ENCODE results near the gene HOXB4.
A peak's percentile ranks its signal among the peaks of the same experiment; 100 is the strongest.

HOXB4 gene

DNA sequence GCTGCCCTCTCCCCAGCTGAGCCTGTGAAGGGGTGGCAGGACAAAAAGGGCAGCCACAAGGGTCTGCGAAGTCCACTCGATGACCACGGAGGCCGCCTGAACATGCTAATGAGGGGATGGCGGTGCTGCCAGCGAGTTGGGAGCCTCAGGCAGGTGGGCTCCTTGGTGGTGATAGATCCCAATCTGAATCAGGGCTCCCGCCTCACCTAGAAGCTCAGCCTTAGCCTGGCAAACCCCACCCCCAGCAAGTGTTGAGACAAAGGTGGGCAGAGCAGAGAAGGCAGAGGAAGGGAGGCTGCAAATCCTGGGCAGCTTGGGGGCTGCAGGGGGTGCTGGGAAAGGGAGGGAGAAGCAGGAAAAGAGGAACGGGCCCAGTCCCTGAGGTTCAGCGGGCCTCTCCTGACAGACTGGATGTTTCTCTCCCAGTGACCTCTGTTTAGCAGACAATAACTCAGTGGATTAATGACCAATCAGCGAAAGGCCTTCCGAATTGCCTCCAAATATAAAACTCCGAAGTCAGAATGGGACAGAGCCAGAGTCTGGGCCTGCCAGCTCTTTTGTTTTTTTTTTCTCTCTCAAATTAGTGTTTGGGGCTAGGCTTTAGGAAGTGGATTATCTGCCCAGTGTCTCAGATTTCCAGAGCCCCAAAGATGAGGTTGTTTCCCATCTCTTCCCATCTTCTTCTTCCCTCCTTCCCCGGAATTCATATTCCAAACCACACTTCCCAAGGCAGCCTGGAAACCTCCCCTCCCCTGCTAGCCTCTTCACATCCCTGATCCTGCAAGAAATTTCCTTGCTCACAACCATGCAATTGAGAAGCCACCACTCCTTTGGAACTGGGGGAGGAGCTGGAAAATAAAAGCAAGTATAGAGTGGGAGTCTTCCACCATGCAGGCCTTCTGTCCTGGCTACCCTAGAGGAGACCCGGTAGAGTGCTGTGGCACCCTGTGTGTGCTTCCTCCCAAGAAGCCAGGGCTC lies 18.0 kb downstream of the HOXB4 start:
- Histone ChIP-seq H3K4me1 (ENCODE audit: control insufficient read depth, insufficient read depth, low read length) (peaks cover 86% of the 10 kb centered on the region), H3K4me3 (ENCODE audit: low read length in 2 of 2) (peak overlapping the region; percentile 13 to 75), H3K9ac (ENCODE audit: low read length in 2 of 2) (peak overlapping the region; percentile 27 to 36), H3K27me3 (ENCODE audit: control insufficient read depth in 1 of 2, insufficient read depth in 2 of 2, low read length in 2 of 2) (no peaks in the 10 kb centered on the region), H3K9me3 (ENCODE audit: control insufficient read depth in 2 of 2, low read length in 2 of 2) (no peaks in the 10 kb centered on the region), H3K27ac (ENCODE audit: low read length) (peak overlapping the region; percentile 96), H3K36me3 (ENCODE audit: control insufficient read depth in 2 of 2, insufficient read depth in 2 of 2, low read length in 2 of 2) (peaks cover 0 to 2% of the 10 kb centered on the region in 2 donors)

DNA sequence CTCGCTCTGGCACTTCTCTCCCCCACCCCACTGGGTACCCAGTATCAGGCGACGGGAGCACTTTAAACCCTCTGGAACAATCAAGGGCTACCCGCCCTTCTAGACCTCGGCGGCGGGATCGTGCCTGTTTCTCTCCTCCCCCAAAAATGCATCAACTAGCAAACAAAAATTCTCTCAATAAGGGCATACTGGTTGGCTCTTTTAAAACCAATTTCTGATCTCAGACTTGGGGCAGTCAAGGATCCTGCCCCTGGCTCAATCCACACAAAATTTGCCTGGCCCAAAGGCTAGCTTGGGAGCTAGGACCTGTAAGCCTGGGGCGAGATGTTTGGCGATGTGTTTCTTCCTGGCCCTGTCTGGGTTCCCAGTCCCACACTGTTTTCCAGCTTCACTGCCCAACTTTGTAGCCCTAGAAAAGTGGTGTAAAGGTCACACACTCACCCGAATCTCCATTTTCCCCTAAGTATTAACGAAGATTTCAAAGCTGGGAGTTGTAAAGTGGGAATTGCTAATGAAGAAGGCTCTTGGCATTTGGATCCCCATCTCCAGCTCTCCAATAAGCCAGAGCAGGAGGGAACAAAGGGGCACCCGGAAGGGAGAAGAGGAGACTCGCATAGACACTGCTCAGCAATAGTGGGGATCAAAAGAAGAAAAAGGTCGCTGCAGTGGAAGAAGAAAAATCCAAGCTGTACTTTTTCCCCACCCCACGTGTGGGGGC lies 18.9 kb downstream of the HOXB4 start:
- no peaks in the 10 kb centered on the region for H3K9me3 ChIP-seq (ENCODE audit: control insufficient read depth in 2 of 2, low read length in 2 of 2)
- H3K27ac ChIP-seq (ENCODE audit: low read length): peak overlapping the region; percentile 96
- no peaks in the 10 kb centered on the region for H3K27me3 ChIP-seq (ENCODE audit: control insufficient read depth in 1 of 2, insufficient read depth in 2 of 2, low read length in 2 of 2)
- H3K36me3 ChIP-seq (ENCODE audit: control insufficient read depth in 2 of 2, insufficient read depth in 2 of 2, low read length in 2 of 2): peaks cover 0 to 2% of the 10 kb centered on the region in 2 donors
- H3K9ac ChIP-seq (ENCODE audit: low read length in 2 of 2): peak overlapping the region; percentile 27 to 58
- H3K4me3 ChIP-seq (ENCODE audit: low read length in 2 of 2): peak overlapping the region in 1 of 2 donors; percentile 75
- peaks cover 87% of the 10 kb centered on the region for H3K4me1 ChIP-seq (ENCODE audit: control insufficient read depth, insufficient read depth, low read length)

- peak overlapping the region; percentile 35 to 75 for H3K4me3 ChIP-seq (ENCODE audit: low read length in 2 of 2)
- peaks cover 88% of the 10 kb centered on the region for H3K4me1 ChIP-seq (ENCODE audit: control insufficient read depth, insufficient read depth, low read length)
- no peaks in the 10 kb centered on the region for H3K27me3 ChIP-seq (ENCODE audit: control insufficient read depth in 1 of 2, insufficient read depth in 2 of 2, low read length in 2 of 2)
These were observed 19.4 kb downstream of the HOXB4 start for GRCh38 chr17:48558831-48559121.

DNA sequence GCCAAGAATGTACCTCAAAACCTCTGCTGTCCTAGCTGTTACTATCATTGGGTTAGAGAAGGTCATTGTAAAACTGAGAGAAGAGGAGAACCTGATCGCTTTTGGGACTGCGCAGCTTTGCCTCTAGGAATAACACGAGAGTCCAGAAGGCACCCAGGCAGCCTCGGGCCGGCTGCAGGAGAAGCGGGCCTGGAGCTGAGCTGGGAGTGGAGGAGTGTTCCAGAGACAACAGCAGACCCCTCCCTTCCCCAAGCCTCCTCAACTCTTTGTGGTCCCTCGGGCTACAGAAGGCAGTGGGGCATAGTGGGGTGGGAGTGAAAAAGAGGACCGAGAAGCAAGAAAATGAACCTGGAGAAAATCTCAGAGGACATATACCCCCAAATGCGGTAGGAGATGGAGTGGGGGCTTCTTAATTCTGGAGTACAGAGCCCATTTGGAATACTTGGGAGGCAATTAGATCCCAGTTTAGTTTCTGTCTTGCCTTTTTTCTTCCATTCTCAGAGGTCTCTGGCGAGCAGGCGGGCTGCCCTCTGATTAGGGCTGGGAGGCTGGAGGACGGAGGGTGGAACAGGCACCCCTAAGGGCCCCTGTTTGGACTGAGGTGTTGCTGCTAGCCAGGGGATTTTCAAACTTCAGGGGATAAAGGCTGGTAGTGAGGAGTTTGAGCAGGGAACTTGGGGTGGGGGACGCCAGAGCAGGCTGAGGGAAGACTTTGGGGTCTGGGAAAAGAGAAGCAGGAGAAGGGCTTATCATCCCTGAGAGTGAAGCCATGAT lies 19.9 kb downstream of the HOXB4 start:
- Histone ChIP-seq H3K4me3 (ENCODE audit: low read length in 2 of 2) (peak overlapping the region; percentile 35 to 75), H3K4me1 (ENCODE audit: control insufficient read depth, insufficient read depth, low read length) (peaks cover 84% of the 10 kb centered on the region), H3K36me3 (ENCODE audit: control insufficient read depth in 2 of 2, insufficient read depth in 2 of 2, low read length in 2 of 2) (peaks cover 0 to 2% of the 10 kb centered on the region in 2 donors), H3K9me3 (ENCODE audit: control insufficient read depth in 2 of 2, low read length in 2 of 2) (no peaks in the 10 kb centered on the region), H3K27me3 (ENCODE audit: control insufficient read depth in 1 of 2, insufficient read depth in 2 of 2, low read length in 2 of 2) (no peaks in the 10 kb centered on the region), H3K9ac (ENCODE audit: low read length in 2 of 2) (peak overlapping the region; percentile 33 to 58), H3K27ac (ENCODE audit: low read length) (peak overlapping the region; percentile 96)

More at GRCh38 chr17:48558831-48559121, 19.4 kb downstream of the HOXB4 start:
- Histone ChIP-seq H3K9me3 (ENCODE audit: control insufficient read depth in 2 of 2, low read length in 2 of 2) (no peaks in the 10 kb centered on the region), H3K9ac (ENCODE audit: low read length in 2 of 2) (peak overlapping the region; percentile 33 to 58), H3K36me3 (ENCODE audit: control insufficient read depth in 2 of 2, insufficient read depth in 2 of 2, low read length in 2 of 2) (peaks cover 0 to 2% of the 10 kb centered on the region in 2 donors), H3K27ac (ENCODE audit: low read length) (peak overlapping the region; percentile 96)

GRCh38 chr17:48556576-48557401 lies 21.4 kb downstream of the HOXB4 start:
- Histone ChIP-seq H3K9me3 (ENCODE audit: control insufficient read depth in 2 of 2, low read length in 2 of 2) (no peaks in the 10 kb centered on the region), H3K4me3 (ENCODE audit: low read length in 2 of 2) (peak overlapping the region; percentile 40 to 75), H3K9ac (ENCODE audit: low read length in 2 of 2) (peak overlapping the region; percentile 42 to 66), H3K27me3 (ENCODE audit: control insufficient read depth in 1 of 2, insufficient read depth in 2 of 2, low read length in 2 of 2) (no peaks in the 10 kb centered on the region), H3K36me3 (ENCODE audit: control insufficient read depth in 2 of 2, insufficient read depth in 2 of 2, low read length in 2 of 2) (peaks cover 0 to 2% of the 10 kb centered on the region in 2 donors), H3K4me1 (ENCODE audit: control insufficient read depth, insufficient read depth, low read length) (peaks cover 81% of the 10 kb centered on the region), H3K27ac (ENCODE audit: low read length) (peak overlapping the region; percentile 96)

- H3K4me1 ChIP-seq (ENCODE audit: control insufficient read depth, insufficient read depth, low read length): peaks cover 79% of the 10 kb centered on the region
- H3K9ac ChIP-seq (ENCODE audit: low read length in 2 of 2): peak overlapping the region; percentile 43 to 66
- no peaks in the 10 kb centered on the region for H3K27me3 ChIP-seq (ENCODE audit: control insufficient read depth in 1 of 2, insufficient read depth in 2 of 2, low read length in 2 of 2)
- H3K9me3 ChIP-seq (ENCODE audit: control insufficient read depth in 2 of 2, low read length in 2 of 2): no peaks in the 10 kb centered on the region
- no peaks in the 10 kb centered on the region for H3K36me3 ChIP-seq (ENCODE audit: control insufficient read depth in 2 of 2, insufficient read depth in 2 of 2, low read length in 2 of 2)
- peak overlapping the region; percentile 96 for H3K27ac ChIP-seq (ENCODE audit: low read length)
- H3K4me3 ChIP-seq (ENCODE audit: low read length in 2 of 2): peak overlapping the region; percentile 21 to 75
These were observed 21.9 kb downstream of the HOXB4 start for GRCh38 chr17:48556229-48556575.

GRCh38 chr17:48555258-48556228 lies 22.6 kb downstream of the HOXB4 start:
- H3K9ac ChIP-seq (ENCODE audit: low read length in 2 of 2): peak overlapping the region; percentile 84 to 87
- peak overlapping the region; percentile 96 for H3K27ac ChIP-seq (ENCODE audit: low read length)
- H3K36me3 ChIP-seq (ENCODE audit: control insufficient read depth in 2 of 2, insufficient read depth in 2 of 2, low read length in 2 of 2): no peaks in the 10 kb centered on the region
- H3K4me3 ChIP-seq (ENCODE audit: low read length in 2 of 2): peak overlapping the region; percentile 65 to 75
- no peaks in the 10 kb centered on the region for H3K27me3 ChIP-seq (ENCODE audit: control insufficient read depth in 1 of 2, insufficient read depth in 2 of 2, low read length in 2 of 2)
- no peaks in the 10 kb centered on the region for H3K9me3 ChIP-seq (ENCODE audit: control insufficient read depth in 2 of 2, low read length in 2 of 2)
- peaks cover 78% of the 10 kb centered on the region for H3K4me1 ChIP-seq (ENCODE audit: control insufficient read depth, insufficient read depth, low read length)

- Histone ChIP-seq H3K9me3 (ENCODE audit: control insufficient read depth in 2 of 2, low read length in 2 of 2) (no peaks in the 10 kb centered on the region), H3K9ac (ENCODE audit: low read length in 2 of 2) (peak overlapping the region; percentile 84 to 87), H3K27me3 (ENCODE audit: control insufficient read depth in 1 of 2, insufficient read depth in 2 of 2, low read length in 2 of 2) (peaks cover 0 to 3% of the 10 kb centered on the region in 2 donors), H3K27ac (ENCODE audit: low read length) (peak overlapping the region; percentile 96), H3K4me1 (ENCODE audit: control insufficient read depth, insufficient read depth, low read length) (peaks cover 77% of the 10 kb centered on the region), H3K4me3 (ENCODE audit: low read length in 2 of 2) (peak overlapping the region; percentile 65 to 75), H3K36me3 (ENCODE audit: control insufficient read depth in 2 of 2, insufficient read depth in 2 of 2, low read length in 2 of 2) (peaks cover 3% of the 10 kb centered on the region in 2 donors)
These were observed 23.5 kb downstream of the HOXB4 start for GRCh38 chr17:48554412-48555257.

All from stomach smooth muscle (tissue), 2 donors.